Motor neuron (in vitro differentiated cells): ENCODE data around the gene CDH4. TPM values are rescaled to one million over a fixed set of nuclear protein-coding genes. Genes with fewer than 3 reads are reported as not detected.

ENCODE experiments used
- ATAC-seq, 8 experiments: fragments of 200-7000 bp; cut with Tn5 transposase; replicated peaks in 6 of 8; 2 replicates each; pipeline ENCODE4 v1.8.0; 2021; ENCODE audit warnings: mild to moderate bottlenecking in 8 of 8, moderate library complexity in 8 of 8
- H3K27ac ChIP-seq, 2 donors: fragments of 250-450 bp; sonication (Bioruptor Pico); 2 replicates each; pipeline ENCODE4 v1.9.0; 2021; ENCODE audit warnings: antibody characterized with exemption in 2 of 2, mild to moderate bottlenecking in 2 of 2, moderate library complexity in 1 of 2
- H3K4me1 ChIP-seq, 2 donors: fragments of 250-450 bp; sonication (Bioruptor Pico); replicated peaks in 1 of 2; 2 replicates each; pipeline ENCODE4 v1.6.1; 2021; ENCODE audit warnings: antibody characterized with exemption in 2 of 2, mild to moderate bottlenecking in 2 of 2, moderate library complexity in 1 of 2
- H3K4me3 ChIP-seq, 5 donors: fragments of 250-450 bp; sonication (Bioruptor Pico); 2 replicates each; pipeline ENCODE4 v1.9.0; 2021; ENCODE audit warnings: antibody characterized with exemption in 5 of 5, mild to moderate bottlenecking in 5 of 5, moderate library complexity in 4 of 5
- WGBS, 10 experiments: fragments of 450-650 bp; shearing (Covaris generic); methylation state at CpG; one replicate each; pipeline ENCODE4 v1.0.0; 2022; 5-methylcytosine and 5-hydroxymethylcytosine counted together
- in situ Hi-C, 9 experiments: fragments of 400-800 bp; cut with MboI; loops; one replicate each; pipeline ENCODE4 v1.15.0; 2021; ENCODE audit warnings: low sequenced_read_pairs in 9 of 9, low pct_unique_long_range_greater_than_20kb in 2 of 9; ENCODE audit not compliant: unreplicated experiment in 9 of 9
- total RNA-seq, 8 experiments: library from RNA; unstranded; fragments of 300-600 nt; gene quantifications; 2 replicates each; pipeline versions ENCODE4 v1.2.3 to v1.2.4, GENCODE V29; 2022

The CDH4 gene
- total RNA-seq, 8 experiments from 2014 or later = 2.4 to 41.6 (median 12.9) TPM

- Histone ChIP-seq H3K4me3 (no peak overlapping the region), H3K4me1 (peaks cover 26 to 34% of the 10 kb centered on the region in 2 donors), H3K27ac (no peak overlapping the region)
- in situ Hi-C loops = no loop called here
- WGBS, 10 experiments = 21 to 97% (median 92%) methylated on average over 2 to 15 of the region's 19 CpGs; no CpG with 5 or more reads in 2 of the 10 experiments
- ATAC-seq = no peak
These were observed 287.8 kb downstream of the CDH4 start for GRCh38 chr20:61539706-61540360.

GRCh38 chr20:61541537-61541936, 289.5 kb downstream of the CDH4 start:
- peaks cover 17 to 19% of the 10 kb centered on the region in 2 donors for H3K4me1 ChIP-seq
- WGBS, 10 experiments = 0 to 100% (median 84%) methylated on average over 1 to 7 of the region's 7 CpGs; no CpG with 5 or more reads in 1 of the 10 experiments
- in situ Hi-C loops = no loop called here
- ATAC-seq = peak in 1 of 8 experiments; percentile 80
- no peak overlapping the region for H3K4me3 ChIP-seq
- H3K27ac ChIP-seq = no peak overlapping the region

GRCh38 chr20:61543086-61543485, 291.0 kb downstream of the CDH4 start:
- Histone ChIP-seq H3K4me1 (peaks cover 4 to 6% of the 10 kb centered on the region in 2 donors), H3K27ac (no peak overlapping the region), H3K4me3 (no peak overlapping the region)
- no peak for ATAC-seq
- WGBS, 10 experiments = 13 to 100% (median 80%) methylated on average over 3 to 6 of the region's 8 CpGs; no CpG with 5 or more reads in 2 of the 10 experiments
- in situ Hi-C loops = no loop called here

DNA sequence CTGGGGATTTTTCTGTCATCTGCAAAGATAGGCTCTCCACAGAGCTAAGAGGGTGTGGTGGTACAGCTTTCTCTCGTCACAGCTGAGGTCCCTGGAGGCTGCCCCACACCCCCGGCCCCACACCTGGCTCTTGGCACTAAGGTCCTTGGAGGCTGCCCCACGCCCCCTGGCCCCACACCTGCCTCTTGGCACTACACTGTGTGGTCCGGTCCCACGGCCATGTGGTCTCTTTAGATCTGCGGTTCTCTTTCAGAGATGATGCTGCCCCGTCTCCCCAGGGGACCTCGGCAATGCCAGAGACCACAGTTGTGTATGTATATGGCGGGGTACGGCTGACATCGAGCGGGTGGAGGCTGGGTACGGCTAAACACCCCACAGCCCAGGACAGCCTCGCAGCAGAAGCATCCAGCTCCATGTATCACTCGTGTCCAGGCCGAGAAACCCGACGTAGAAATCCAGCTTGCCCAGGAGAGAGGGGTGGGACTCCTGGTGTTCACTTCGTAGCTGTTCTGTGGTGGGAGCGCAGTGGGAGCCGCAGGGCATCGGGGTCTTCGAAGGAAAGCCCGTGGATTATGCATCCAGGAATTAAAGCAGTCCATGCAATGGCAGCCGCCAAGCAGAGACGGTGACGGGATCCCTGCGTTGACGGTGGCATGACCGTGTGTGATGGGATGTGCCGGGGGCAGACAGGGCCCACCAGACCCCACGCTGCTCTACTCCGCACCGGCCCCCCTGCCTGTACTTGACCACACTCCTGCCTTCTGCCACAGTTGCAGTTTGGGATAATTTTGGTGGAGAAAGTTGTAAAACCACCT, 292.1 kb downstream of the CDH4 start:
- ATAC-seq = no peak
- H3K4me1 ChIP-seq = peaks cover 0 to 5% of the 10 kb centered on the region in 2 donors
- in situ Hi-C loops = no loop called here
- 53 to 100% (median 94%) methylated on average over 1 to 7 of the region's 34 CpGs; no CpG with 5 or more reads in 4 of the 10 experiments for WGBS, 10 experiments
- H3K27ac ChIP-seq = no peak overlapping the region
- H3K4me3 ChIP-seq = no peak overlapping the region

DNA sequence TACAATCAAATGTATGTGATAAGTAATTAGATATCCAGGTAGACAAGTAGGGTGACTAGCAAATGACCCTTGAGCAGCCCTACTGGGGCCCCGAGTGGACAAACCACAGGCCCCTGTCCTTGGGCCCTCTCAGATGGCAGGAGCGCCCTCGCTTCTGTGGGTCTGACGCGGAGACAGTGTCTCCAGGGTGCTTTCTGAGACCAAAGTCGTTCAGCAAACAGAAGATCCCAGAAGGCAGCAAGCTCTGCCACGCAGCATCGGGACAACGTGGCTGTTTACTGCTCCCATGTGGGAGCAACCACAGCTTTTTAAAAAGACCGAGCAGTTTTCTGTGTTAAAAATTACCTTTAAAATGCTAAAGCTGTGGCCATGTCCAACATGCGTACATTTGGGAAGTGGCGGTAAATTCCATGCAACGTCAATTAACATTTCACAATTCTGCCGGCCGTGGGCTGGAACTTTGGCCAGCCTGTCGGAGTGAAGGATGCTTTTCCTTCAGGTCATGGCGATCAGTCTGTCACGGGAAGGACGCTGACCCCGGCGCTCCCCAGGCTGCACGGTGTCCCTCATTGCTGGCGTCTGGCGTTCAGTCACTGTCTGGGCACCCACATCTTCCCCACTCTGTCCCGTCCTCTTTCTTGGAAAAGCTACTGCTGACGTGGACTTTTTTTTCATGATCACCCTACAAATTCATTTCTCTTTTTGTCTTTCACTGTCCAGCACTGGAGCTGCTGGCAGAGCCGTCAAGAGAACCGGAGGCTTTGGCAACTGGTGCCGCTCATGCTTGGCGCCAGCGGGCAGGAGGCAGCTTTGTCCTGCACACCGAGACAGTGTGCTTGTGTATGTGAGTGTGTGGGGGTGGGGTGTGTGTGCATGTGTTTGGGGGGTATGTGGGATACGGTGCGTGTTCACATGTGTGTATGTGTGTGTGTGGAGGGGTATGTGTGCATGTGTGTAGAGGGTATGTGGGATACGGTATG, 293.1 kb downstream of the CDH4 start:
- 73 to 100% (median 83%) methylated on average over 1 to 15 of the region's 35 CpGs; no CpG with 5 or more reads in 2 of the 10 experiments for WGBS, 10 experiments
- Histone ChIP-seq H3K4me3 (no peak overlapping the region), H3K27ac (no peak overlapping the region), H3K4me1 (peaks cover 0 to 5% of the 10 kb centered on the region in 2 donors)
- in situ Hi-C loops = no loop called here
- ATAC-seq = no peak

DNA sequence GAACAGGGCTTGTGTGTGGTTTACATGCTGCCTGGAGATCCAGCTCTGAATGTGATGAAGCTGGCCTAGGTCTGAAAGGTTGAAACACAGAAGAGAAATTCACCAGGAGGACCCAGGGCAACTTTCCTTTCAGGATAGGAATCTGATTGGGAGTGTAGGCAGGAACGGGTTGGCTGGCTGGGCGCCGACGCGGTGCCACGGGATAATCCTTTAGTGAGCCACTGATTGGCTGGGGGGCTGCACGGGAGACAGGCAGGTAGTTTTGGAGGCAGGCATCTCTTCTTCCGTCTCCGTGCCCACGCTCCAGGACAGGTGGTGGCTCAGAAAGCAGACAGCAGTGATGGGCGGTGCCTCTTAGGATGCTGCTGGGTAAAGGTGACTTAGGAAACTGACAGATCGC, 294.6 kb downstream of the CDH4 start:
- WGBS, 10 experiments = 40 to 100% (median 92%) methylated on average over 1 to 9 of the region's 12 CpGs; no CpG with 5 or more reads in 1 of the 10 experiments
- no peak overlapping the region for H3K4me3 ChIP-seq
- ATAC-seq = no peak
- in situ Hi-C loops = no loop called here
- H3K27ac ChIP-seq = no peak overlapping the region
- H3K4me1 ChIP-seq = peaks cover 0 to 2% of the 10 kb centered on the region in 2 donors

DNA sequence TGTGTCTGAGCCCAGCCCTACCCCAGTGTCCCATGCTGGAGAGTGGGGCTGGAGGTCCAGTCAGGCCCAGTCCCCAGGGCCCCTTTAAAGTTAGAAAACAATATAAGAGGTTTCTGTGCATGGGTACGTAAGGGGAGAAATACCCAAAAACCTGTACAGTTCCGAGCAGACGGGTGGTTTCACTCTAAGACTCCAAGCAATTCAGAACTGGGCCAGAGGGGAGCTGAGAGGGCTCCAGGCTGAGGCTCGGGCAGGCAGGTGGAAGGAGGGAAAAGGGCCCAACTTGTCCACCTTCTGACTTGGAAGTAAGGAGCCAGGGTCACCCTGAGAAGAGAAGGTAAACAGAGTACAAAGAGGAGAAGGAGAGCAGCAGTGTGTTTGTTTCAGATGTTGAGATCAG, 296.0 kb downstream of the CDH4 start:
- ATAC-seq = no peak
- in situ Hi-C loops = no loop called here
- Histone ChIP-seq H3K27ac (no peak overlapping the region), H3K4me1 (peaks cover 0 to 2% of the 10 kb centered on the region in 2 donors), H3K4me3 (no peak overlapping the region)
- 17 to 100% (median 92%) methylated on average over 1 to 4 of the region's 4 CpGs; no CpG with 5 or more reads in 5 of the 10 experiments for WGBS, 10 experiments

GRCh38 chr20:61549865-61550264, 297.8 kb downstream of the CDH4 start:
- in situ Hi-C loops = no loop called here
- no peak overlapping the region for H3K4me3 ChIP-seq
- H3K27ac ChIP-seq = no peak overlapping the region
- no peak for ATAC-seq
- WGBS, 10 experiments = 80 to 100% methylated on average over 1 of the region's 2 CpGs; no CpG with 5 or more reads in 8 of the 10 experiments
- peaks cover under 1 to 4% of the 10 kb centered on the region in 2 donors for H3K4me1 ChIP-seq

- Histone ChIP-seq H3K4me1 (peaks cover 15 to 17% of the 10 kb centered on the region in 2 donors), H3K4me3 (no peak overlapping the region), H3K27ac (no peak overlapping the region)
- 13 to 100% (median 92%) methylated on average over 1 to 2 of the region's 2 CpGs; no CpG with 5 or more reads in 2 of the 10 experiments for WGBS, 10 experiments
- no peak for ATAC-seq
- in situ Hi-C loops = no loop called here
These were observed 299.3 kb downstream of the CDH4 start for GRCh38 chr20:61551401-61551800.

DNA sequence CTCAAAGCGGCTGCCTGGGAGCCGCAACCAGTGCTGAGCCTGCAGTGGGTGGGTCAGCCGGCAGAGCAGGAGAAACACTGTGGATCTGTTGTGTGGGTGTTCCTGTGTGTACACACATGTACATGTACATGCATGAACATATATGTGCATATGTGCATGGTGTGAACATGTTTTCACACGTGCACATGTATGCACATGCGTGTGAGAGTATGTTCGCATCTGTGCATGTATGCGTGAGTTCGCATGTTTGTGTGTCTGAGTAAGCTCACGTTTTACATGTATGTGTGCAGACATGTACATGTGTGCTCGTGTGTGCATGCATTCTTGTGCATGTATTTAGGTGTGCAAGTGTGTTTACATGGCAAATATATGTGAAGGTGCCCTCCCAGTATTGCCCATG, 302.6 kb downstream of the CDH4 start:
- in situ Hi-C loops = no loop called here
- 20 to 97% (median 55%) methylated on average over 1 to 6 of the region's 10 CpGs; no CpG with 5 or more reads in 4 of the 10 experiments for WGBS, 10 experiments

GRCh38 chr20:61555566-61555965, 303.5 kb downstream of the CDH4 start:
- peak in 3 of 8 experiments; percentile 15 to 62 (median 23) for ATAC-seq
- H3K4me3 ChIP-seq = no peak overlapping the region
- no peak overlapping the region for H3K27ac ChIP-seq
- in situ Hi-C loops = no loop called here
- peaks cover 33 to 42% of the 10 kb centered on the region in 2 donors for H3K4me1 ChIP-seq
- 0 to 94% (median 69%) methylated on average over 1 to 6 of the region's 6 CpGs for WGBS, 10 experiments

More for the DNA sequence above, 302.6 kb downstream of the CDH4 start:
- Histone ChIP-seq H3K27ac (no peak overlapping the region), H3K4me3 (no peak overlapping the region), H3K4me1 (peaks cover 33 to 42% of the 10 kb centered on the region in 2 donors)
- ATAC-seq = no peak

GRCh38 chr20:61556111-61556510, 304.1 kb downstream of the CDH4 start:
- in situ Hi-C loops = no loop called here
- Histone ChIP-seq H3K27ac (peak overlapping the region in 1 of 2 donors; percentile 22), H3K4me3 (no peak overlapping the region), H3K4me1 (peaks cover 33 to 42% of the 10 kb centered on the region in 2 donors)
- peak in 7 of 8 experiments; percentile 42 to 86 (median 76) for ATAC-seq
- WGBS, 10 experiments = 0 to 100% (median 86%) methylated on average over 1 to 2 of the region's 3 CpGs; no CpG with 5 or more reads in 5 of the 10 experiments
